NCI-H526 treated with DMSO at 0.1 percent for 48 hours (cell line): Measurements from ENCODE around the gene TMEM238.
"Not testable (repeated sequence)": the region's sequence is repeated elsewhere in the genome, so short reads cannot be mapped to it uniquely, and the experiment has no call there.

Source experiments
- DNase-seq: peaks from one replicate; lab custom pipeline; 2025; lab: John Stamatoyannopoulos, UW

The TMEM238 gene

GRCh38 chr19:55384131-55384919, at the start of gene TMEM238:
TSS of gene TMEM238 (minus strand) at chr19:55384292. CDS start at chr19:55384259, 33 bp downstream.
- no peak for DNase-seq

- no peak for DNase-seq
These were observed 49.2 kb upstream of the TMEM238 start for GRCh38 chr19:55433292-55433691.

- DNase-seq = no peak
These were observed 48.3 kb upstream of the TMEM238 start for GRCh38 chr19:55432241-55432959.

GRCh38 chr19:55431183-55431582, 47.1 kb upstream of the TMEM238 start:
- DNase-seq = no peak

GRCh38 chr19:55426042-55426441, 42.0 kb upstream of the TMEM238 start:
- no peak for DNase-seq

- DNase-seq = no peak
These were observed 40.4 kb upstream of the TMEM238 start for GRCh38 chr19:55424518-55424917.

GRCh38 chr19:55423225-55424005, 39.3 kb upstream of the TMEM238 start:
- no peak for DNase-seq

GRCh38 chr19:55421281-55421680, 37.2 kb upstream of the TMEM238 start:
- DNase-seq = not testable (repeated sequence)

GRCh38 chr19:55419624-55420236, 35.6 kb upstream of the TMEM238 start:
- DNase-seq = no peak

GRCh38 chr19:55419103-55419502, 35.0 kb upstream of the TMEM238 start:
- no peak for DNase-seq

GRCh38 chr19:55418185-55418584, 34.1 kb upstream of the TMEM238 start:
- DNase-seq = peak; percentile 63

GRCh38 chr19:55410168-55410567, 26.1 kb upstream of the TMEM238 start:
- DNase-seq = no peak

GRCh38 chr19:55409179-55409578, 25.1 kb upstream of the TMEM238 start:
- not testable (repeated sequence) for DNase-seq

GRCh38 chr19:55408533-55408872, 24.4 kb upstream of the TMEM238 start:
- no peak for DNase-seq

GRCh38 chr19:55407800-55408532, 23.9 kb upstream of the TMEM238 start:
- peak; percentile 99 for DNase-seq

GRCh38 chr19:55407550-55407799, 23.4 kb upstream of the TMEM238 start, which contains the start of gene UBE2S:
TSS of gene UBE2S (minus strand) at chr19:55407788. CDS start at chr19:55407589, 199 bp downstream.
- DNase-seq = not testable (repeated sequence)

GRCh38 chr19:55406826-55407549, 22.9 kb upstream of the TMEM238 start:
- no peak for DNase-seq

GRCh38 chr19:55406091-55406825, 22.2 kb upstream of the TMEM238 start:
- DNase-seq = no peak

- no peak for DNase-seq
These were observed 21.5 kb upstream of the TMEM238 start for GRCh38 chr19:55405638-55406037.

- no peak for DNase-seq
These were observed 18.4 kb upstream of the TMEM238 start for GRCh38 chr19:55402509-55402908.
